ENCODE measurements around the gene MRE11. TPM values are rescaled to one million over a fixed set of nuclear protein-coding genes. Genes with fewer than 3 reads are reported as not detected.

Gene MRE11
- 53.5 and 54.0 TPM in 2 replicates for total RNA-seq
- 37.7 TPM for total RNA-seq (2013)
- 5.7 and 10.9 TPM in 2 replicates for polyA plus RNA-seq
- polyA minus RNA-seq = 7.5 and 8.2 TPM in 2 replicates

DNA sequence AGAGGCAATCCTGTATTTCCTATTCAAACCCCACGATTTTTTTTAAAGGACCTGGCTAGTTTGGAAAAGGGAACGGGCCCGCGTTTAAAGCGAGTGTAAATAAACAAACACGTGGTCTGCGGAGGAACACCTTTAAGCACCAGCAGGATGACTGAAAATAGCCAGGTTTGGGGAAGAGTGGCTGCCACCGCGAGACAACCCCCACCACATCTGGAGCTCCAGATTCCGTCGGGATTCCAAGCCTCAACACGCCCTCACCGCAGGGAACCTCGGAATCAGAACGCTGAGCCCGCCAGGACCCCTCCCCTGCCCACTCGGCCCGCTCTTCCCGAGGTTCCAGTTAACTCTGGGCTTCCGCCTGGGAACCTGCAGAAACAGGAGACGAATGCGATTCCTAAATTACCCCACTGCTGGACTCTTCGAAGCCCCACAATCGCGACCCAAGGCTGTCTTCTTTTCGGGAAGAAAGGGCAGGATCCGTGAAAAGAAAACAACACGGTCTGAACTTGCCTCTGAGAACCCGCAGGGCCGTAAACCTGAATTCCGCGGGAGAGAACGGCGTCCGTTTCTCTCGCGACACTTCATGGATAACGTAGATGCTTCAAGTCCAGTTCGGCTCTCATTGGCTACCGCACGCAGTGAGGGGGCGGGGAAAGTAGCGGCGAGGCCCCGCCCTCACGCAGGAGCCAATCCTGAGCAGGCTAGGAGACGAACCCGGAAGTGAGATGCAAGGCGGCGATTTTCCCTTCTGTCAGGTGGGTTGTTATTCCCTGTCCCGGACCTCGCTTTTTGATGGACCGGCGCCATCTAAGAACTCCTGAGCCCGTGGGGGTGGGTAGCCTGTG, at the start of gene MRE11, which contains the start of gene ANKRD49:
Gene MRE11, minus strand, starts transcription at position 564 of the 845 bp plus-strand sequence. CDS start 1,043 bp downstream, outside the sequence.
Gene ANKRD49, plus strand, starts transcription at position 704 of the 845 bp plus-strand sequence. CDS start 2,710 bp downstream, outside the sequence.
- peak within 1 kb of the TSS; percentile 85 to 92 for H3K27ac ChIP-seq (ENCODE audit: low read length in 2 of 2)
- Mint-ChIP-seq H3K9me3 (ENCODE audit: insufficient read depth) (no peaks in the 10 kb centered on the region), H3K27ac (peak within 1 kb of the TSS; percentile 94), H3K4me1 (peaks cover 32% of the 10 kb centered on the region), H3K4me3 (peak within 1 kb of the TSS; percentile 95), H3K27me3 (no peaks in the 10 kb centered on the region)
- 0% methylated on average over 49 of the region's 55 CpGs for WGBS (ENCODE audit: insufficient coverage)
- peak within 1 kb of the TSS; percentile 96 for H3K4me2 ChIP-seq (replicated peaks; ENCODE audit: low read depth, low read length, poor library complexity, severe bottlenecking)
- peaks cover 41% of the 10 kb centered on the region for H3K79me2 ChIP-seq (ENCODE audit: control insufficient read depth, insufficient read depth, low read length)
- H3K4me3 ChIP-seq (ENCODE audit: control extremely low read depth in 1 of 5, extremely low read depth in 1 of 5, insufficient read depth in 1 of 5, low read depth in 2 of 5, low read length in 4 of 5) = peak within 1 kb of the TSS; percentile 73 to 99 (median 95)
- peak within 1 kb of the TSS; percentile 95 for H3K9ac ChIP-seq (ENCODE audit: low read length)
- intact Hi-C loops (cut with micrococcal nuclease) = loop anchor here (1.0 to 5.0 kb wide), 9 partner anchors 51 to 1895 kb away; partner anchors contain the start of genes C11orf54, CCDC82, CEP295 and CWC15
- DNase-seq (peak; percentile 98), ATAC-seq (ENCODE audit: low read depth) (peak; percentile 100)
- H4K20me1 ChIP-seq (ENCODE audit: control insufficient read depth, insufficient read depth, low read length, poor library complexity, severe bottlenecking) = no peaks in the 10 kb centered on the region
- no peaks in the 10 kb centered on the region for H3K27me3 ChIP-seq (replicated peaks in 1 of 4; ENCODE audit: control extremely low read depth in 1 of 4, control insufficient read depth in 3 of 4, insufficient read depth in 4 of 4, low read length in 3 of 4)
- H3K9me3 ChIP-seq (ENCODE audit: control extremely low read depth in 1 of 3, control insufficient read depth in 2 of 3, insufficient read depth in 1 of 3, low read length in 2 of 3) = no peaks in the 10 kb centered on the region
- ChIA-PET POLR2A (interaction anchor here (0.6 kb wide), 1 partner anchor 1296 kb away, joined by 3 read pairs; the partner anchor contains the start of gene FAM76B), CTCF (interaction anchor here (0.6 to 1.5 kb wide), 3 partner anchors 10 to 310 kb away, joined by 3 to 10 read pairs (median 3); no protein-coding TSS in a partner anchor)
- H2AFZ ChIP-seq (ENCODE audit: insufficient read depth, low read depth, low read length, poor library complexity, severe bottlenecking) = peak within 1 kb of the TSS; percentile 95
- TF ChIP-seq EZH2 (IDR thresholded peaks at IDR 0.05; ENCODE audit: borderline replicate concordance, insufficient read depth, low read depth, low read length, poor library complexity, severe bottlenecking) = no peak
- TF ChIP-seq, protein P1, sequence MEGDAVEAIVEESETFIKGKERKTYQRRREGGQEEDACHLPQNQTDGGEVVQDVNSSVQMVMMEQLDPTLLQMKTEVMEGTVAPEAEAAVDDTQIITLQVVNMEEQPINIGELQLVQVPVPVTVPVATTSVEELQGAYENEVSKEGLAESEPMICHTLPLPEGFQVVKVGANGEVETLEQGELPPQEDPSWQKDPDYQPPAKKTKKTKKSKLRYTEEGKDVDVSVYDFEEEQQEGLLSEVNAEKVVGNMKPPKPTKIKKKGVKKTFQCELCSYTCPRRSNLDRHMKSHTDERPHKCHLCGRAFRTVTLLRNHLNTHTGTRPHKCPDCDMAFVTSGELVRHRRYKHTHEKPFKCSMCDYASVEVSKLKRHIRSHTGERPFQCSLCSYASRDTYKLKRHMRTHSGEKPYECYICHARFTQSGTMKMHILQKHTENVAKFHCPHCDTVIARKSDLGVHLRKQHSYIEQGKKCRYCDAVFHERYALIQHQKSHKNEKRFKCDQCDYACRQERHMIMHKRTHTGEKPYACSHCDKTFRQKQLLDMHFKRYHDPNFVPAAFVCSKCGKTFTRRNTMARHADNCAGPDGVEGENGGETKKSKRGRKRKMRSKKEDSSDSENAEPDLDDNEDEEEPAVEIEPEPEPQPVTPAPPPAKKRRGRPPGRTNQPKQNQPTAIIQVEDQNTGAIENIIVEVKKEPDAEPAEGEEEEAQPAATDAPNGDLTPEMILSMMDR (IDR thresholded peaks at IDR 0.05) = no peak
- peaks cover 4 to 28% of the 10 kb centered on the region in 2 experiments for H3K36me3 ChIP-seq (replicated peaks in 1 of 2; ENCODE audit: control extremely low read depth in 1 of 2, control insufficient read depth in 1 of 2, extremely low read depth in 1 of 2, insufficient read depth in 2 of 2, low read length in 1 of 2)
- H3K4me1 ChIP-seq (ENCODE audit: control insufficient read depth in 2 of 2, insufficient read depth in 2 of 2, low read length in 2 of 2) = peaks cover 13 to 26% of the 10 kb centered on the region in 2 donors

Measured in B cell (primary cell).